HepG2 (cell line): ENCODE measurements around the gene MGA. TPM values are rescaled to one million over a fixed set of nuclear protein-coding genes. Genes with fewer than 3 reads are reported as not detected.

Experiments used
- AHDC1 ChIP-seq: sonication (generic); formaldehyde crosslinking; IDR thresholded peaks from 2 replicates; pipeline ENCODE4 v1.5.1; 2020; ENCODE audit warnings: mild to moderate bottlenecking, missing genetic modification reagents, borderline replicate concordance
- ETS1 ChIP-seq: sonication (generic); formaldehyde crosslinking; IDR thresholded peaks from 2 replicates; pipeline ENCODE4 v1.4.0; 2020; ENCODE audit warnings: missing genetic modification reagents
- HES4 ChIP-seq: sonication (generic); formaldehyde crosslinking; IDR thresholded peaks from 2 replicates; pipeline ENCODE4 v1.9.0; 2021; ENCODE audit warnings: mild to moderate bottlenecking, missing genetic modification reagents, borderline replicate concordance
- HMGXB4 ChIP-seq, 2 experiments: sonication (generic) in 1 of 2; formaldehyde crosslinking in 1 of 2; IDR thresholded peaks; 2 replicates each; pipeline versions ENCODE4 v1.4.0 to v1.6.1; 2018 to 2020; ENCODE audit warnings: missing genetic modification reagents in 2 of 2, borderline replicate concordance in 1 of 2, low read depth in 1 of 2, mild to moderate bottlenecking in 1 of 2, missing biosample characterization in 1 of 2
- HNRNPK ChIP-seq: fragments of 200-400 bp; formaldehyde crosslinking; IDR thresholded peaks from 2 replicates; pipeline ENCODE4 v1.6.1; 2018; ENCODE audit warnings: low read length, low read depth, moderate library complexity, mild to moderate bottlenecking; ENCODE audit not compliant: poor library complexity, severe bottlenecking
- IKZF1 ChIP-seq: fragments of 450-650 bp; IDR thresholded peaks from 2 replicates; pipeline ENCODE4 v1.7.1; 2016
- KDM6A ChIP-seq: IDR thresholded peaks from 2 replicates; pipeline ENCODE4 v1.6.1; 2016; ENCODE audit warnings: low read depth
- MTA1 ChIP-seq: sonication (generic); formaldehyde crosslinking; IDR thresholded peaks from 2 replicates; pipeline ENCODE4 v1.4.0; 2020; ENCODE audit warnings: missing genetic modification reagents, mild to moderate bottlenecking, borderline replicate concordance
- NBN ChIP-seq: fragments of 450-650 bp; conservative IDR thresholded peaks from 2 replicates; pipeline ENCODE4 v1.6.1; 2017
- RNF219 ChIP-seq: sonication (generic); formaldehyde crosslinking; IDR thresholded peaks from 2 replicates; pipeline ENCODE4 v1.5.0; 2020; ENCODE audit warnings: mild to moderate bottlenecking, missing genetic modification reagents
- TBP ChIP-seq: sonication (generic); formaldehyde crosslinking; IDR thresholded peaks from 2 replicates; pipeline ENCODE4 v1.5.0; 2020; ENCODE audit warnings: missing genetic modification reagents
- ZKSCAN8 ChIP-seq: IDR thresholded peaks from 2 replicates; pipeline ENCODE4 v1.6.1; 2016; ENCODE audit warnings: borderline replicate concordance, missing genetic modification reagents, missing compliant biosample characterization
- ZNF160 ChIP-seq: sonication (generic); formaldehyde crosslinking; IDR thresholded peaks from 2 replicates; pipeline ENCODE4 v1.8.0; 2022; ENCODE audit warnings: mild to moderate bottlenecking, inconsistent platforms, missing genetic modification reagents
- ZNF557 ChIP-seq: sonication (generic); formaldehyde crosslinking; IDR thresholded peaks from 2 replicates; pipeline ENCODE4 v1.4.0; 2020; ENCODE audit warnings: missing genetic modification reagents
- ZNF691 ChIP-seq: sonication (generic); formaldehyde crosslinking; IDR thresholded peaks from 2 replicates; pipeline ENCODE4 v1.4.0; 2020; ENCODE audit warnings: missing genetic modification reagents, low read depth, mild to moderate bottlenecking, borderline replicate concordance
- polyA plus RNA-seq, 8 experiments: library from polyadenylated mRNA; depleted of rRNA in 3 of 8; stranded (reverse) in 7 of 8; unstranded in 1 of 8; fragments of >200 nt; fragmentation: Illumina TruSeq in 4 of 8; extraction: Trizol in 4 of 8; gene quantifications; 2 replicates each; pipeline versions ENCODE4 v1.2.1 to v1.2.3, GENCODE V29; 2011 to 2016; ENCODE audit warnings: low read depth in 4 of 8, missing spikeins in 1 of 8, mixed read lengths in 1 of 8; ENCODE audit not compliant: insufficient read depth in 1 of 8
- total RNA-seq, 5 experiments: library from RNA; depleted of rRNA; stranded (reverse); fragments of >200 nt; fragmentation: Illumina TruSeq; extraction: Trizol; gene quantifications; 2 replicates each; pipeline ENCODE4 v1.2.3, GENCODE V29; 2016; ENCODE audit warnings: low read depth in 1 of 5

MGA gene
- total and polyA plus RNA-seq, 2 of the 13 experiments (the other 11 are each of a cell fraction or from before 2014, with no cell fraction given) = 5.3 to 59.0 TPM

GRCh38 chr15:41621200-41622193, 38.7 kb upstream of the MGA start (continued):
- TF ChIP-seq HMGXB4 (CRISPR knock-in tag; IDR thresholded peaks at IDR 0.05; ENCODE audit: borderline replicate concordance in 1 of 2, low read depth in 1 of 2) (peak; percentile 72 to 86), MTA1 (CRISPR knock-in tag) (0 out of 2 replicates have a peak, but pooled peaks have one; percentile 35), ZKSCAN8 (peak; percentile 75; the same call in 1 of the 2 replicates), HES4 (CRISPR knock-in tag) (peak; percentile 97), ZNF160 (CRISPR knock-in tag) (peak; percentile 93), AHDC1 (CRISPR knock-in tag) (peak; percentile 47), ZNF691 (CRISPR knock-in tag) (peak; percentile 93), ZNF557 (CRISPR knock-in tag) (peak; percentile 96), TBP (CRISPR knock-in tag) (no peak), ETS1 (peak; percentile 98; the same call in 1 of the 2 replicates), NBN (no peak), RNF219 (CRISPR knock-in tag) (peak; percentile 40; the same call in 1 of the 2 replicates), KDM6A (no peak), HNRNPK (peak; percentile 83), IKZF1 (no peak)
